Measurements from ENCODE around the gene EIF5AL1.
A peak's percentile ranks its signal among the peaks of the same experiment; 100 is the strongest.
"Not testable (repeated sequence)": the region's sequence is repeated elsewhere in the genome, so short reads cannot be mapped to it uniquely, and the experiment has no call there.

Gene EIF5AL1

DNA sequence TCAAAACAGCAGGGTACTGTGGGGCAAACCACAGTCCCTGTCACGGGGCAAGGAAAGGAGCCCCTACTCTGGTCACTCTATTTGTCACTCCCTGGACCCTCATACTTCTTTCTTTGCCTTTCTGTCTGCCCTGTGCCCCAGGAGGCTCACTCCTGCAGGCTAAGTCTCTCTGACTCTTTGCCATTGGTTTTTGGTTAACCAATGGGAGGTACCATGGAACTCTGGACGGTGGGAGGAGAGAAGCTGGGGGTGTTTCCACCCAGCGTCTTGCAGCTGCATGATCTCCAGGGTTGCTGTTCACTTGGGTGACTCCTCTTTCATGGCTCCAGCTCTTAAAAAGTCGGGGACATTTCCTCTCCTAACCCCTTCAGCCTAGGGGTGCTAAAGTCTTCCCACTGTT lies 15.4 kb upstream of the EIF5AL1 start:
- no peak for DNase-seq (ENCODE audit: extremely low read depth, insufficient read length)
- peaks cover 5% of the 10 kb centered on the region for H3K27me3 ChIP-seq (replicated peaks; ENCODE audit: control insufficient read depth, insufficient read depth, low read length)
- no peaks in the 10 kb centered on the region for H3K36me3 ChIP-seq (ENCODE audit: control insufficient read depth, insufficient read depth, low read length)
- no peak for TF ChIP-seq CTCF (IDR thresholded peaks at IDR 0.05; ENCODE audit: insufficient read depth, low read length, poor library complexity, severe bottlenecking)
- no peak overlapping the region for H3K4me3 ChIP-seq (replicated peaks; ENCODE audit: low read depth, low read length)

GRCh38 chr10:79498291-79498829 lies 14.0 kb upstream of the EIF5AL1 start:
- H3K4me3 ChIP-seq (replicated peaks; ENCODE audit: low read depth, low read length) = no peak overlapping the region
- H3K27me3 ChIP-seq (replicated peaks; ENCODE audit: control insufficient read depth, insufficient read depth, low read length) = peaks cover 5% of the 10 kb centered on the region
- no peak for DNase-seq (ENCODE audit: extremely low read depth, insufficient read length)
- no peaks in the 10 kb centered on the region for H3K36me3 ChIP-seq (ENCODE audit: control insufficient read depth, insufficient read depth, low read length)
- TF ChIP-seq CTCF (IDR thresholded peaks at IDR 0.05; ENCODE audit: insufficient read depth, low read length, poor library complexity, severe bottlenecking) = no peak

DNA sequence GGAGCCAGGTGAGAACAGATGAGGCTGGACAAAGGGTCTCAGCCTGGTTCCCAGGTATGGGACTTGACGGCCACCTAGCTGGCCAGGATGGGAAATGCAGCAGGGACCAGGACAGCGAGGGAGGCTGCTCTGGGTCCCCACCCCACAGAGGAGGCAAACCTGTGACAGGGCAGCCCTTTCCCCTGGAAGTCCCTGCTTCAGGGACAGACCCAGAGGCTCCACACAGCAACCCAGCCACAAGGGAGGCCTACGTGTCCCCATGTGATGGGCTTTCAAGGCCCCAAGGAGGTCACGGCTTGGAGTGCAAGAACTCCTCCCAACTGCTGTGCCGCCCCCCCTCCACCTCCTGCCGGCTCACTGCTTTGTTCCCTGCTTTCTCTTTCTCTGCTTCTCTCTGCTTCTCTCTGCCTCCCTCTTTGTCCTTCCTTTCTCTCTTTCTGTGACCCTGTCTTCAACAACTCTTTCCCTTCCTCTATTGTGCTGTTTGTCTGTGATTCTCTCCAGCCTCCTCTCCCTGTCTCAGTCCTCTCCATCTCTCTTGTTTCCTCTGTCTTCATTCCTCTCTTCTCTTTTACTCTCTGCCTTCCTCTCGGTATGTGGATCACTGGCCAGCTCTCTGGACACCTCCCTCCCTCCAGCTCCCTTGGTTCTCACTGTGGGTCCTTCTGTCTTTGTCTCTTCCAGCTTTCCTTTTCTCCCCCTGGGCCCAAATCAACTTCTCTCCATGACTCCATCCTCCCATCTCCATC lies 9.6 kb upstream of the EIF5AL1 start:
- TF ChIP-seq CTCF (IDR thresholded peaks at IDR 0.05; ENCODE audit: insufficient read depth, low read length, poor library complexity, severe bottlenecking) = peak; percentile 14
- no peak for DNase-seq (ENCODE audit: extremely low read depth, insufficient read length)
- Histone ChIP-seq H3K27me3 (replicated peaks; ENCODE audit: control insufficient read depth, insufficient read depth, low read length) (peaks cover 4% of the 10 kb centered on the region), H3K4me3 (replicated peaks; ENCODE audit: low read depth, low read length) (no peak overlapping the region), H3K36me3 (ENCODE audit: control insufficient read depth, insufficient read depth, low read length) (no peaks in the 10 kb centered on the region)

- not testable (repeated sequence) for H3K4me3 ChIP-seq (replicated peaks; ENCODE audit: low read depth, low read length); H3K36me3 ChIP-seq (ENCODE audit: control insufficient read depth, insufficient read depth, low read length); H3K27me3 ChIP-seq (replicated peaks; ENCODE audit: control insufficient read depth, insufficient read depth, low read length); DNase-seq (ENCODE audit: extremely low read depth, insufficient read length)
Measured at GRCh38 chr10:79503787-79504186, 8.5 kb upstream of the EIF5AL1 start.

- DNase-seq (ENCODE audit: extremely low read depth, insufficient read length); H3K27me3 ChIP-seq (replicated peaks; ENCODE audit: control insufficient read depth, insufficient read depth, low read length); H3K36me3 ChIP-seq (ENCODE audit: control insufficient read depth, insufficient read depth, low read length); H3K4me3 ChIP-seq (replicated peaks; ENCODE audit: low read depth, low read length): not testable (repeated sequence)
Measured at GRCh38 chr10:79504483-79504882, 7.8 kb upstream of the EIF5AL1 start.

GRCh38 chr10:79505328-79505727 lies 7.0 kb upstream of the EIF5AL1 start:
- not testable (repeated sequence) for H3K4me3 ChIP-seq (replicated peaks; ENCODE audit: low read depth, low read length); DNase-seq (ENCODE audit: extremely low read depth, insufficient read length); H3K36me3 ChIP-seq (ENCODE audit: control insufficient read depth, insufficient read depth, low read length)

GRCh38 chr10:79505829-79506228 lies 6.5 kb upstream of the EIF5AL1 start:
- TF ChIP-seq CTCF (IDR thresholded peaks at IDR 0.05; ENCODE audit: insufficient read depth, low read length, poor library complexity, severe bottlenecking) = no peak
- H3K4me3 ChIP-seq (replicated peaks; ENCODE audit: low read depth, low read length) = no peak overlapping the region
- DNase-seq (ENCODE audit: extremely low read depth, insufficient read length) = no peak
- H3K27me3 ChIP-seq (replicated peaks; ENCODE audit: control insufficient read depth, insufficient read depth, low read length) = peaks cover 4% of the 10 kb centered on the region; the same call in 1 of the 2 replicates
- no peaks in the 10 kb centered on the region for H3K36me3 ChIP-seq (ENCODE audit: control insufficient read depth, insufficient read depth, low read length)

More at GRCh38 chr10:79505328-79505727, 7.0 kb upstream of the EIF5AL1 start:
- not testable (repeated sequence) for H3K27me3 ChIP-seq (replicated peaks; ENCODE audit: control insufficient read depth, insufficient read depth, low read length)
